Astrocyte of the cerebellum (primary cell): ENCODE data around the gene MLPH.

Source experiments
- DNase-seq: peaks from one replicate; pipeline ENCODE4 v3.0.0-alpha.2; 2011; ENCODE audit warnings: low read depth
- H3K4me3 ChIP-seq: 2 replicates; pipeline ENCODE4 v1.5.1; 2011; ENCODE audit warnings: mild to moderate bottlenecking, low read depth, low read length, moderate library complexity
- in situ Hi-C: cut with HindIII; loops from 2 replicates; pipeline ENCODE4 v1.10.0; 2017; ENCODE audit warnings: low sequenced_read_pairs
- TF ChIP-seq, protein P1 (sequence below): IDR thresholded peaks from 2 replicates; pipeline ENCODE4 v1.5.1; 2012; ENCODE audit warnings: low read length, low read depth, moderate library complexity, mild to moderate bottlenecking; ENCODE audit errors: missing control alignments

The MLPH gene

DNA sequence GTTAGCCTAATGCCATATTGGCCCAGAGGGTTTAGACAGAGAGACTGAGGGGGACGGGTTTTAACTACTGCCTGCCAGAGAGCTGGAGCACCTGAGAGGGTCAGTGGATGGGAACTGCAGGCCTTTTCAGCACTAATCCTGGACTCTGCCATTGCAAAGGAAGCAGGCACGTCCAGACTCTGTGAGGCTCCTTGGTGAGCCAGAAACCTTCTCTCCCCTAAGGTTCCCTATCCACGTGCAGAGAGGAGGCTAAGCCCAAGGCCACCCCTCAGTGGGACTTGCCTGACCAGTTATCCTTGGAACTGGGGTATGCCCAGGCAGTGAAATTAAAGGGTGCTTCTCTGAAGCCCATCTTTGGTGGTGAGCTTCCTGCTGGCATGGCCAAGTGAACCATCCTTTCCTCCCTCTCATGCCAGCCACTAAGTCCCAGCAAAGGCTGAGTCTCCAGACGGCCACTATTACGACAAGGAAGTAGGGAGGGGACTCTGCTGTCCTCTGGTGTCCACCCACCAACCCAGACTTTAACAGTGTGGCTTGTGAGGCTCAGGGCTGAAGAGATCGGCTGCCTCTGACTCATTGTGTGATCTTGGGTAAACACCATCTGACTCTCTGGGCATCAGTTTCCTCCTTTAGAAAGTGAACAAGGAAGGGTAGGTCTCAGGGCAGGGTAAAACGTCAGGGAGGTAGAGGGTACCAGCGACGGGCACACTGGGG, 3.9 kb upstream of the MLPH start:
- H3K4me3 ChIP-seq, result no peak overlapping the region
- TF ChIP-seq, protein P1, sequence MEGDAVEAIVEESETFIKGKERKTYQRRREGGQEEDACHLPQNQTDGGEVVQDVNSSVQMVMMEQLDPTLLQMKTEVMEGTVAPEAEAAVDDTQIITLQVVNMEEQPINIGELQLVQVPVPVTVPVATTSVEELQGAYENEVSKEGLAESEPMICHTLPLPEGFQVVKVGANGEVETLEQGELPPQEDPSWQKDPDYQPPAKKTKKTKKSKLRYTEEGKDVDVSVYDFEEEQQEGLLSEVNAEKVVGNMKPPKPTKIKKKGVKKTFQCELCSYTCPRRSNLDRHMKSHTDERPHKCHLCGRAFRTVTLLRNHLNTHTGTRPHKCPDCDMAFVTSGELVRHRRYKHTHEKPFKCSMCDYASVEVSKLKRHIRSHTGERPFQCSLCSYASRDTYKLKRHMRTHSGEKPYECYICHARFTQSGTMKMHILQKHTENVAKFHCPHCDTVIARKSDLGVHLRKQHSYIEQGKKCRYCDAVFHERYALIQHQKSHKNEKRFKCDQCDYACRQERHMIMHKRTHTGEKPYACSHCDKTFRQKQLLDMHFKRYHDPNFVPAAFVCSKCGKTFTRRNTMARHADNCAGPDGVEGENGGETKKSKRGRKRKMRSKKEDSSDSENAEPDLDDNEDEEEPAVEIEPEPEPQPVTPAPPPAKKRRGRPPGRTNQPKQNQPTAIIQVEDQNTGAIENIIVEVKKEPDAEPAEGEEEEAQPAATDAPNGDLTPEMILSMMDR, result peak; percentile 60
- in situ Hi-C loops, result no loop called here
- DNase-seq, result no peak

DNA sequence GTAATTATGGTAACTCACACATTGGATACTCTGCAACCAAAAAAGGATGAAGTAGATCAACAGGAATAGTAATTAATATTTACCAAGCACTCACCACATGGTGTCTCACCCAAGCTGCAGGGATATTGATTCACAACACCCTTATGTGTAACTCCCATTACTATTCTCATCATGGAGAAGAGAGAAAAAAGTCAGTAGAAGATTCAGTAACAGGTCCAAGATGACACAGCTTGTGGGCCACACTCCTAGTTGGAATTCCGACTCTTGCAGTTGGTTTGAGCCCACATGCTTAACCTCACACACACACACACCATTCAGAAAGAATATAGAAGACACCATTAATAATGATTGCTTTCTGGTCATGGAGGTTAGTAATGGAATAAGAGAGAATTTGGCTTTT, 1.7 kb upstream of the MLPH start:
- in situ Hi-C loops, result no loop called here
- no peak for DNase-seq
- H3K4me3 ChIP-seq, result peak overlapping the region; percentile 13
- TF ChIP-seq, protein P1, result no peak

DNA sequence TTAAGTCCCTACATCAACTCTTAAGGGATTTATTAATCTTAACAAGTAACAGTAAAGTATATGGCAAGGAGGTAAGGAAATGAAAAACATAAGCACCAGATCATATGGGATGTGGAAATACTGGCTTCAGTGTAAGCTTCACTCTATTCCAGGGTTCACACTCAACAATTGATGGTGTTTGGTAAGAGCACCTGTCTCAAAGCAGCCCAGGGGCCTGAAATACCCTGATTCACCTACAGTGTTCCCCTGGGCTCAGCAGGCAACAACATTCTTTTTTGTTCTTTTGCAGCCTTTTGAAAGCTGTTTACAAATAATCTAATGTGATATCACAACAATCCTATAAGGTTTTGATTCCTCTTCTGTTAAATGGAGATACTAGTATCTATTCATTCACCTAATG, 1.2 kb upstream of the MLPH start:
- TF ChIP-seq, protein P1, result no peak
- no peak for DNase-seq
- in situ Hi-C loops, result no loop called here
- H3K4me3 ChIP-seq, result peak overlapping the region; percentile 90

DNA sequence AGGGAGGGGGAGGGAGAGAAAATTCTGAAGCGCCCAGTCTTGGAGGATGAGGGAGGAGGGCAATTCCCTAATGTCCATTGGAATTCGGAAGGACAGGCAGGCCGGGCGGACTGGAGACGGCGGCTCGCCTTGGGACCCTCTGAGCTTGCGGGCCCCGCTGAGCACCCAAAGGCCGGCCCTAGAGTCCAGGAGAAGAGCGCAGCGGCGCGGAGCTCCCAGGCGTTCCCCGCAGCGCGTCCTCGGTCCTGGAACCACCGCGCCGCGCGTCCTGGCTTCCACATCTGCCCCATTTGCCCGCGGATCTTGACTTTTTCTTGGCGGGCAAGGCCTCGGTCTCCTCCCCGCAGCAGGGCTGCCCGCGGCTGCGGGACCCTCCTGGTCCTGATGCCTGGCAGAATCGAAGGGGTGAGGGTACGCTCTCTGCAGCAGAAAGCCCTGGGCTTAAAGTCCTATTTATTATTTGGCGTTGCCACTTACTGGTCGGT, 675 bp upstream of the MLPH start:
- peak overlapping the region; percentile 90 for H3K4me3 ChIP-seq
- no peak for DNase-seq
- in situ Hi-C loops, result no loop called here
- TF ChIP-seq, protein P1, result no peak

DNA sequence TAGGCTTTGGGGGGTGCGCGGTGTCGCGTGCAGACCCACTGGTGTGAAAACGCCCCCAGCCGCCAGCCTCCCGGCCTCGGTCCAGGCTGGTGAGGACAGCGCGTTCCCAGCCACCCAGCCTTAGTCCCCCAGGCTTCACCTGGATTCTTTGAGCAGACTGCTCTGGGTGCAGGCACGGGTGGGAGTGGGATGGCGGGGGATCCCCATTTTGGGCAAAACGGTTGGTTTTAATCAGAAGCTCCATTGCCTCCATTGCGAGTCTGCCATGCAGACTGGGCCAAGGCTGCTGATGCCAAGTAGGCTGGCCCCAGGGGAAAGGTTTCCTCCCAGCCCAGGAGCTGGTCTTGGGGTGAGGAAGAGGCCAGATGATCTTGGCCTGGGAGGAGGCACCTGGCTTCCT, 445 bp downstream of the MLPH start:
- no peak for DNase-seq
- H3K4me3 ChIP-seq, result peak overlapping the region; percentile 90
- in situ Hi-C loops, result no loop called here
- TF ChIP-seq, protein P1, result no peak

DNA sequence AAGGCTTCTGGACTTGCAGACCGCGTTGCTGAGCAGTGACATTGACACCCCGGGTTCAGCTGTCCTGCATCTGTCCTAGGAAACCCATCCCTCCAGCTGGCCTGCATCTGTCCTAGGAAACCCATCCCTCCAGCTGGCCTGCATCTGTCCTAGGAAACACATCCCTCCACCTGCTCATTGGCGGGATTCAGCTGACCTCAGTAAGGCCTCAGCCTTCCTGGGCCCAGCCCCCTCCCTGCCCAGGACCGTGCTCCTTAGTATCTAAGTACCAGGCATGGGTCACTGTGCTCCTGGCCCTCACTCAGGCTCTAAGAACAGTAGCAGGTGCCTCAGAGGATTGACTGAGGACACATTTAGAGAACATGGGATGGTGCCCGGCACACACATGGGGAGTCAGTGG, 1.2 kb downstream of the MLPH start:
- no peak for DNase-seq
- H3K4me3 ChIP-seq, result peak overlapping the region; percentile 90
- TF ChIP-seq, protein P1, result no peak
- in situ Hi-C loops, result no loop called here
